K562 (cell line): Measurements from ENCODE around the gene RABL6. TPM values are rescaled to one million over a fixed set of nuclear protein-coding genes. Genes with fewer than 3 reads are reported as not detected.

ENCODE experiments used
- CCNT2 ChIP-seq: IDR thresholded peaks from 2 replicates; pipeline ENCODE4 v1.6.1; 2011; ENCODE audit warnings: borderline replicate concordance, low read depth, mild to moderate bottlenecking, moderate library complexity, mixed read lengths, low read length; ENCODE audit not compliant: insufficient read length; ENCODE audit errors: extremely low read depth
- CHD1 ChIP-seq: fragments of 200-600 bp; sonication (generic); IDR thresholded peaks from one replicate; pipeline ENCODE4 v1.6.1; 2012; ENCODE audit warnings: mild to moderate bottlenecking, moderate library complexity, low read length, inconsistent platforms
- CTBP1 ChIP-seq: fragments of 450-650 bp; IDR thresholded peaks from 2 replicates; pipeline ENCODE4 v1.6.1; 2016; ENCODE audit warnings: borderline replicate concordance
- DPF2 ChIP-seq: fragments of 450-650 bp; IDR thresholded peaks from 2 replicates; pipeline ENCODE4 v1.6.1; 2016
- ETV6 ChIP-seq, 3 experiments: fragments of 150-350 bp in 1 of 3; sonication (generic) in 1 of 3; formaldehyde crosslinking in 1 of 3; IDR thresholded peaks; 2 replicates each; pipeline versions ENCODE4 v1.6.1 to v1.8.0; 2014 to 2022; ENCODE audit warnings: borderline replicate concordance in 2 of 3, low read depth in 2 of 3, antibody characterized with exemption in 1 of 3, low read length in 1 of 3, mild to moderate bottlenecking in 1 of 3, missing genetic modification reagents in 1 of 3
- FUS ChIP-seq: fragments of 200-400 bp; formaldehyde crosslinking; optimal IDR thresholded peaks from 2 replicates; pipeline ENCODE3; 2017; ENCODE audit warnings: low read depth, low read length
- GABPB2 ChIP-seq: fragments of 250-450 bp; sonication (Bioruptor Pico); conservative IDR thresholded peaks from 2 replicates; pipeline ENCODE4 v1.5.1; 2021; ENCODE audit warnings: mild to moderate bottlenecking
- HDAC1 ChIP-seq, 2 experiments: fragments of 450-650 bp; IDR thresholded peaks; 2 replicates each; pipeline ENCODE4 v1.6.1; 2016 to 2017; ENCODE audit warnings: inconsistent platforms in 1 of 2, mild to moderate bottlenecking in 1 of 2, moderate library complexity in 1 of 2
- HDGF ChIP-seq: fragments of 450-650 bp; IDR thresholded peaks from 2 replicates; pipeline ENCODE4 v1.6.1; 2016
- HMGN3 ChIP-seq: IDR thresholded peaks from 2 replicates; pipeline ENCODE4 v1.6.1; 2011; ENCODE audit warnings: borderline replicate concordance, low read depth, mild to moderate bottlenecking, mixed read lengths, low read length; ENCODE audit not compliant: insufficient read length; ENCODE audit errors: extremely low read depth
- HNRNPL ChIP-seq: fragments of 200-400 bp; formaldehyde crosslinking; IDR thresholded peaks from 2 replicates; pipeline ENCODE4 v1.6.1; 2017; ENCODE audit warnings: low read depth, mild to moderate bottlenecking, low read length
- ILF3 ChIP-seq: fragments of 450-650 bp; IDR thresholded peaks from 2 replicates; pipeline ENCODE4 v1.6.1; 2018; ENCODE audit warnings: antibody characterized with exemption, mild to moderate bottlenecking, moderate library complexity, borderline replicate concordance
- MCM2 ChIP-seq: fragments of 450-650 bp; IDR thresholded peaks from 2 replicates; pipeline ENCODE4 v1.6.1; 2017; ENCODE audit warnings: low read depth, mild to moderate bottlenecking
- MYC ChIP-seq, 2 experiments: fragments of 250-450 bp in 1 of 2; sonication (Bioruptor Pico) in 1 of 2; IDR thresholded peaks; 2 replicates each; pipeline versions ENCODE4 v1.5.1 to v1.6.1; 2012 to 2021; ENCODE audit warnings: low read depth in 2 of 2, borderline replicate concordance in 1 of 2, improper control_type of control experiment in 1 of 2, low read length in 1 of 2, mild to moderate bottlenecking in 1 of 2, moderate library complexity in 1 of 2
- PHF21A ChIP-seq: fragments of 450-650 bp; IDR thresholded peaks from 2 replicates; pipeline ENCODE4 v1.6.1; 2017; ENCODE audit warnings: low read depth, borderline replicate concordance
- RBM14 ChIP-seq: fragments of 200-400 bp; formaldehyde crosslinking; IDR thresholded peaks from 2 replicates; pipeline ENCODE4 v1.6.1; 2018; ENCODE audit warnings: low read depth, mild to moderate bottlenecking, low read length, moderate library complexity, borderline replicate concordance; ENCODE audit not compliant: insufficient read depth
- SPI1 ChIP-seq: IDR thresholded peaks from 2 replicates; pipeline ENCODE4 v1.6.1; 2011; ENCODE audit warnings: low read depth, low read length, control low read depth, borderline replicate concordance
- SRSF1 ChIP-seq: fragments of 200-400 bp; formaldehyde crosslinking; IDR thresholded peaks from 2 replicates; pipeline ENCODE4 v1.6.1; 2017; ENCODE audit warnings: mild to moderate bottlenecking, low read depth, low read length, moderate library complexity
- TAF7 ChIP-seq: fragments of 450-650 bp; IDR thresholded peaks from 2 replicates; pipeline ENCODE4 v1.6.1; 2016; ENCODE audit warnings: missing genetic modification characterization, missing compliant biosample characterization
- ZFP36 ChIP-seq: fragments of 150-350 bp; IDR thresholded peaks from 2 replicates; pipeline ENCODE4 v1.6.1; 2018; ENCODE audit warnings: low read length, low read depth; ENCODE audit not compliant: partially characterized antibody
- ZNF24 ChIP-seq: fragments of 450-650 bp; IDR thresholded peaks from 2 replicates; pipeline ENCODE4 v1.6.1; 2016
- ZNF263 ChIP-seq: sonication (generic); formaldehyde crosslinking; IDR thresholded peaks from 2 replicates; pipeline ENCODE4 v1.8.0; 2022; ENCODE audit warnings: mild to moderate bottlenecking, missing genetic modification reagents, borderline replicate concordance
- ZNF274 ChIP-seq: IDR thresholded peaks from 2 replicates; pipeline ENCODE4 v1.6.1; 2011; ENCODE audit warnings: low read depth, mild to moderate bottlenecking, low read length, moderate library complexity, borderline replicate concordance
- ZZZ3 ChIP-seq: fragments of 450-650 bp; IDR thresholded peaks from 2 replicates; pipeline ENCODE4 v1.6.1; 2016; ENCODE audit warnings: antibody characterized with exemption, mild to moderate bottlenecking, moderate library complexity
- polyA plus RNA-seq, 8 experiments: library from polyadenylated mRNA; depleted of rRNA in 4 of 8; stranded (reverse) in 5 of 8; unstranded in 3 of 8; fragments of >200 nt; fragmentation: Nextera tagmentation in 2 of 8; fragmentation: Illumina TruSeq in 1 of 8; extraction: Ambion mirVana in 2 of 8; extraction: Trizol in 1 of 8; gene quantifications; 2 replicates each; pipeline versions ENCODE4 v1.2.1 to v1.2.3, GENCODE V29; 2011 to 2014; ENCODE audit warnings: inconsistent platforms in 1 of 8, missing spikeins in 1 of 8
- total RNA-seq, 7 experiments: library from RNA; depleted of rRNA in 6 of 7; stranded (reverse); fragments of >200 nt in 6 of 7; fragmentation: Illumina TruSeq in 2 of 7; extraction: Trizol in 2 of 7; gene quantifications; 2 replicates each; pipeline versions ENCODE4 v1.2.1 to v1.2.3, GENCODE V29; 2011 to 2021; ENCODE audit warnings: low replicate concordance in 1 of 7
- TF ChIP-seq, protein P1 (sequence below), 2 experiments: fragments of 450-650 bp; conservative IDR thresholded peaks; 2 replicates each; pipeline ENCODE4 v1.6.1; 2017; ENCODE audit warnings: mild to moderate bottlenecking in 2 of 2, moderate library complexity in 2 of 2
- TF ChIP-seq, protein P2 (sequence below): fragments of 200-800 bp; sonication (Bioruptor generic); IDR thresholded peaks from 2 replicates; pipeline ENCODE4 v1.6.1; 2017; ENCODE audit warnings: missing genetic modification characterization, missing compliant biosample characterization

RABL6 gene
- total and polyA plus RNA-seq, 9 of the 15 experiments (the other 6 are each of a cell fraction or from before 2014, with no cell fraction given), result 5.6 to 181 (median 84.5) TPM

GRCh38 chr9:136840140-136840876 is 32.6 kb downstream of the RABL6 start (continued):
- TF ChIP-seq, protein P1, sequence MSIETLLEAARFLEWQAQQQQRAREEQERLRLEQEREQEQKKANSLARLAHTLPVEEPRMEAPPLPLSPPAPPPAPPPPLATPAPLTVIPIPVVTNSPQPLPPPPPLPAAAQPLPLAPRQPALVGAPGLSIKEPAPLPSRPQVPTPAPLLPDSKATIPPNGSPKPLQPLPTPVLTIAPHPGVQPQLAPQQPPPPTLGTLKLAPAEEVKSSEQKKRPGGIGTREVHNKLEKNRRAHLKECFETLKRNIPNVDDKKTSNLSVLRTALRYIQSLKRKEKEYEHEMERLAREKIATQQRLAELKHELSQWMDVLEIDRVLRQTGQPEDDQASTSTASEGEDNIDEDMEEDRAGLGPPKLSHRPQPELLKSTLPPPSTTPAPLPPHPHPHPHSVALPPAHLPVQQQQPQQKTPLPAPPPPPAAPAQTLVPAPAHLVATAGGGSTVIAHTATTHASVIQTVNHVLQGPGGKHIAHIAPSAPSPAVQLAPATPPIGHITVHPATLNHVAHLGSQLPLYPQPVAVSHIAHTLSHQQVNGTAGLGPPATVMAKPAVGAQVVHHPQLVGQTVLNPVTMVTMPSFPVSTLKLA (conservative IDR thresholded peaks at IDR 0.05), result 0 out of 4 replicates have a peak, but pooled peaks of 1 of the 2 experiments have one; percentile 37
- TF ChIP-seq HMGN3 (peak; percentile 71), ZNF274 (no peak), SRSF1 (no peak), MYC (IDR thresholded peaks at IDR 0.05; ENCODE audit: low read depth, low read length) (no peak), MYC (CRISPR knock-in tag; IDR thresholded peaks at IDR 0.05; ENCODE audit: borderline replicate concordance, low read depth) (no peak), HDGF (0 out of 2 replicates have a peak, but pooled peaks have one; percentile 37), CTBP1 (0 out of 2 replicates have a peak, but pooled peaks have one; percentile 21), SPI1 (no peak), ETV6 (IDR thresholded peaks at IDR 0.05; ENCODE audit: borderline replicate concordance in 1 of 2, low read depth in 2 of 2, low read length in 1 of 2) (no peak), ETV6 (CRISPR knock-in tag; IDR thresholded peaks at IDR 0.05; ENCODE audit: borderline replicate concordance) (no peak), ZFP36 (no peak), PHF21A (no peak), FUS (peak; percentile 69), ZZZ3 (no peak), HDAC1 (IDR thresholded peaks at IDR 0.05) (0 out of 4 replicates have a peak, but pooled peaks of 1 of the 2 experiments have one; percentile 24), ZNF263 (CRISPR knock-in tag) (peak; percentile 73; the same call in 1 of the 2 replicates), MCM2 (no peak), CCNT2 (peak; percentile 88), DPF2 (no peak), RBM14 (no peak), CHD1 (no peak), HNRNPL (peak; percentile 24; the same call in 1 of the 2 replicates), GABPB2 (CRISPR knock-in tag) (no peak), TAF7 (tag) (no peak), ZNF24 (no peak), ILF3 (no peak)
- TF ChIP-seq, protein P2, sequence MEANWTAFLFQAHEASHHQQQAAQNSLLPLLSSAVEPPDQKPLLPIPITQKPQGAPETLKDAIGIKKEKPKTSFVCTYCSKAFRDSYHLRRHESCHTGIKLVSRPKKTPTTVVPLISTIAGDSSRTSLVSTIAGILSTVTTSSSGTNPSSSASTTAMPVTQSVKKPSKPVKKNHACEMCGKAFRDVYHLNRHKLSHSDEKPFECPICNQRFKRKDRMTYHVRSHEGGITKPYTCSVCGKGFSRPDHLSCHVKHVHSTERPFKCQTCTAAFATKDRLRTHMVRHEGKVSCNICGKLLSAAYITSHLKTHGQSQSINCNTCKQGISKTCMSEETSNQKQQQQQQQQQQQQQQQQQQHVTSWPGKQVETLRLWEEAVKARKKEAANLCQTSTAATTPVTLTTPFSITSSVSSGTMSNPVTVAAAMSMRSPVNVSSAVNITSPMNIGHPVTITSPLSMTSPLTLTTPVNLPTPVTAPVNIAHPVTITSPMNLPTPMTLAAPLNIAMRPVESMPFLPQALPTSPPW (CRISPR knock-in tag), result peak; percentile 46
